DND-41 (cell line): ENCODE results near the gene MAPK8IP1.

ENCODE experiments used
- ATAC-seq: fragments of 200-7000 bp; cut with Tn5 transposase; 3 replicates; pipeline ENCODE4 v1.9.1; 2021; ENCODE audit warnings: low read depth; ENCODE audit not compliant: insufficient read depth
- DNase-seq: peaks from one replicate; pipeline ENCODE4 v3.0.0-alpha.2; 2020
- H2AFZ ChIP-seq: 2 replicates; pipeline ENCODE4 v1.6.0; 2012; ENCODE audit warnings: low read depth, low read length
- H3K27ac ChIP-seq: 2 replicates; pipeline ENCODE4 v1.5.1; 2012; ENCODE audit warnings: low read length, inconsistent platforms
- H3K27me3 ChIP-seq: fragments of 200-600 bp; sonication (generic); 2 replicates; pipeline ENCODE4 v1.6.0; 2012; ENCODE audit warnings: low read length, mild to moderate bottlenecking, inconsistent platforms; ENCODE audit not compliant: insufficient read depth, poor library complexity
- H3K36me3 ChIP-seq: 2 replicates; pipeline ENCODE4 v1.5.1; 2012; ENCODE audit warnings: low read length, inconsistent platforms; ENCODE audit not compliant: insufficient read depth
- H3K4me1 ChIP-seq: 2 replicates; pipeline ENCODE4 v1.5.1; 2012; ENCODE audit warnings: mild to moderate bottlenecking, low read length; ENCODE audit not compliant: insufficient read depth
- H3K4me2 ChIP-seq: 2 replicates; pipeline ENCODE4 v1.6.0; 2012; ENCODE audit warnings: mild to moderate bottlenecking, moderate library complexity, low read length, inconsistent platforms; ENCODE audit not compliant: insufficient read depth
- H3K4me3 ChIP-seq, 2 experiments: fragments of 200-600 bp in 1 of 2; shearing (Covaris generic) in 1 of 2; 2 replicates each; pipeline ENCODE4 v1.5.1; 2012 to 2016; ENCODE audit warnings: inconsistent platforms in 2 of 2, low read length in 2 of 2, mild to moderate bottlenecking in 2 of 2, low read depth in 1 of 2, moderate library complexity in 1 of 2
- H3K79me2 ChIP-seq: 2 replicates; pipeline ENCODE4 v1.6.0; 2012; ENCODE audit warnings: low read length, inconsistent platforms; ENCODE audit not compliant: insufficient read depth
- H3K9ac ChIP-seq: 2 replicates; pipeline ENCODE4 v1.6.0; 2012; ENCODE audit warnings: low read depth, mild to moderate bottlenecking, inconsistent platforms, low read length, moderate library complexity
- H3K9me3 ChIP-seq: 2 replicates; pipeline ENCODE4 v1.5.1; 2012; ENCODE audit warnings: low read length, moderate library complexity, mild to moderate bottlenecking, inconsistent platforms; ENCODE audit not compliant: insufficient read depth, severe bottlenecking
- H4K20me1 ChIP-seq: 2 replicates; pipeline ENCODE4 v1.6.0; 2012; ENCODE audit warnings: low read length; ENCODE audit not compliant: insufficient read depth
- CTCF ChIP-seq: IDR thresholded peaks from 2 replicates; pipeline ENCODE4 v1.5.1; 2012; ENCODE audit warnings: borderline replicate concordance, low read length, moderate library complexity, mild to moderate bottlenecking; ENCODE audit not compliant: poor library complexity, severe bottlenecking; ENCODE audit errors: extremely low read depth
- EZH2 ChIP-seq: IDR thresholded peaks from 3 replicates; pipeline ENCODE4 v1.6.1; 2012; ENCODE audit warnings: borderline replicate concordance, low read depth, mild to moderate bottlenecking, moderate library complexity, low read length, inconsistent platforms; ENCODE audit not compliant: severe bottlenecking

MAPK8IP1 gene

GRCh38 chr11:45881708-45882368, 3.6 kb upstream of the MAPK8IP1 start:
- H3K36me3 ChIP-seq = peaks cover 41% of the 10 kb centered on the region
- H2AFZ ChIP-seq = no peak overlapping the region
- ATAC-seq = no peak
- H3K4me1 ChIP-seq = peaks cover 13% of the 10 kb centered on the region
- H3K9ac ChIP-seq = no peak overlapping the region
- TF ChIP-seq CTCF (no peak), EZH2 (no peak)
- H3K4me2 ChIP-seq = no peak overlapping the region
- peaks cover 27% of the 10 kb centered on the region for H4K20me1 ChIP-seq
- no peak for DNase-seq
- H3K9me3 ChIP-seq = no peaks in the 10 kb centered on the region
- H3K79me2 ChIP-seq = no peaks in the 10 kb centered on the region
- H3K27me3 ChIP-seq = no peaks in the 10 kb centered on the region
- no peak overlapping the region for H3K4me3 ChIP-seq
- H3K27ac ChIP-seq = no peak overlapping the region

DNA sequence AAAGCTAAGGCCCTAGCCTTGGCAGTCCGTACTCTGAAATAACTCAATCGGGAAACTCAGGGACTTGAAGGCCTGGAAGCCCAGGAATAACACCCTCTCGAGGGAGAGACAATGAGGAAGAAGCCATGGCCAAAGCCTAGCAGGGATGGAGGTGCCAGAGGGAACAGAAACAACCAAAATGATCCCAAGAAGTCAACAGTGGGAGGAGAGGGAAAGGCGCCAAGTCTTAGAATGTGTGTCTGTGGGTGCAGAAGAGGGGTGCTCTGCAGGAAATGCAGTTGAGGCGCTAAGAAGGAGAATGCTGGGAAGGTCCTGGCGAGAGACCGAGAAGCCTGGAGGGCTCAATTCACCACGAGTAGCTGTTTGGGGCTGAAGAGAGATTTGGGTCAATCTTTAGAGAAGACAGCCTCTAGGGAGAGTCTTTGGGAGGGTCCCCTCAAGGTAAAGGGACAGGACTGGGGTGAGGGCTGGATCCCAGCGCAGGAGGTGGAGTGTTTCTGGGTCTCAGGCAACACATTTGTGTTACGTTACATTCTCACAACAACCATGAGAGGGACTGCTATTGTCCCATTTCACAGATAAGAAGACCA, 760 bp upstream of the MAPK8IP1 start:
- peaks cover 13% of the 10 kb centered on the region for H3K4me1 ChIP-seq
- H4K20me1 ChIP-seq = peaks cover 27% of the 10 kb centered on the region
- no peaks in the 10 kb centered on the region for H3K79me2 ChIP-seq
- TF ChIP-seq EZH2 (no peak), CTCF (no peak)
- no peak overlapping the region for H3K9ac ChIP-seq
- H3K27ac ChIP-seq = no peak overlapping the region
- peaks cover 23% of the 10 kb centered on the region for H3K36me3 ChIP-seq
- ATAC-seq = no peak
- H3K9me3 ChIP-seq = no peaks in the 10 kb centered on the region
- H2AFZ ChIP-seq = no peak overlapping the region
- peak overlapping the region in 1 of 2 experiments; percentile 57; a peak in 2 of 4 replicates for H3K4me3 ChIP-seq
- H3K4me2 ChIP-seq = peak overlapping the region; percentile 82
- DNase-seq = no peak
- H3K27me3 ChIP-seq = no peaks in the 10 kb centered on the region

GRCh38 chr11:45885921-45886721, 670 bp downstream of the MAPK8IP1 start:
- Histone ChIP-seq H3K4me3 (peak overlapping the region; percentile 26 to 63; a peak in 3 of 4 replicates), H3K4me2 (peak overlapping the region; percentile 82), H3K9me3 (no peaks in the 10 kb centered on the region), H3K27me3 (no peaks in the 10 kb centered on the region), H3K9ac (peak overlapping the region; percentile 52), H2AFZ (peak overlapping the region; percentile 63; the same call in 1 of the 2 replicates), H3K36me3 (peaks cover 10% of the 10 kb centered on the region), H3K27ac (no peak overlapping the region), H3K4me1 (peaks cover 13% of the 10 kb centered on the region), H3K79me2 (no peaks in the 10 kb centered on the region), H4K20me1 (peaks cover 27% of the 10 kb centered on the region)
- no peak for TF ChIP-seq EZH2
- no peak for TF ChIP-seq CTCF
- no peak for ATAC-seq
- DNase-seq = no peak
